ENCODE measurements around the gene TOPAZ1. TPM values are rescaled to one million over a fixed set of nuclear protein-coding genes. Genes with fewer than 3 reads are reported as not detected.

TOPAZ1 gene
- total and polyA plus RNA-seq, 2 of the 8 experiments (the other 6 are each of a cell fraction or from before 2014, with no cell fraction given), result not detected

DNA sequence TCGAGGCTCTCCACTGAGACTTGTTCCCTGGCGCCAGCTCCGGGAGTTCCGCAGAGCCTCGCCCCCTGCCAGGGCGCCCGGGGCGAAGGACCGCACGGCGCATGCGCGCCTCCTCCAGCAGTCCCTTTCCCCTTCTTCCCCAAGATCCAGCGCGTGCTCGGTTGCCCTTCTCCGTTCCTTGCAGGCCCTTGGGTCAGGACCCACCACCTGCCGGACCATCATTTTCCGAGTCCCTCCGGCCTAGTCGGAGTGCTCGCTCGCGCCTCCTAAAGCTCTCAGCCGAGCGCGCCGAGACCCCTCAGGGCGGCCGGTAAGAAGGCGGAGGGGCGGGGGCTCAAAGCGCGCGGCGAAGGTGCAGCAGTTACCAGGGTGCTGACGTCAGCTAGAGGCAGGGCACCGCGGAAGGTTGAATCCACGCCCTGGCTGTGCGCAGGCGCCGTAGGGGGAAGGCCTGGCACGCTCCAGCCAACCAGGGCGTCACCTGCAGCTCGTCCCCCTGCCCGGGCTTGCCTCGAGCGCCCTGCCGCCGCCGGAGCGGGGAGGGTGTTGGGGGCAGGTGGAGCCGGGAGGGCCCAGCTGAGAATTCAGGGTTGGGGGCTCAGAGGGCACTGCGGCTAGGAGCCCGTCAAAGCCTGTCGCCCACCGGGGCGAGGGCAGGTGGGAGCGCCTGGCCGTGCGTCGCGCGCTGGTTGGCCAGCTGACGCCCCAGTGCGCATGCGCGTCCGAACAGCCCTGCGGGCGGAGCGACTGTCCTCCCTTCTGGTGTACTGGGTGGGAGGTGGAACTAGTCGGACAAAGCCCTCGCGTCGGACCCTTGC lies 96.5 kb downstream of the TOPAZ1 start, which contains the start of gene TCAIM (continued):
- TF ChIP-seq KDM5A (IDR thresholded peaks at IDR 0.05; ENCODE audit: low read length) (no peak), EGR1 (IDR thresholded peaks at IDR 0.05; ENCODE audit: borderline replicate concordance, low read depth, low read length) (no peak), SP4 (IDR thresholded peaks at IDR 0.05; ENCODE audit: low read length) (peak; percentile 67; the same call in 1 of the 2 replicates), SIX5 (IDR thresholded peaks at IDR 0.05; ENCODE audit: low read depth, low read length) (no peak), RFX5 (IDR thresholded peaks at IDR 0.05; ENCODE audit: borderline replicate concordance, low read depth, low read length) (peak; percentile 43; the same call in 1 of the 2 replicates), GABPA (IDR thresholded peaks at IDR 0.05; ENCODE audit: borderline replicate concordance, insufficient read depth, low read length) (no peak), CBX8 (IDR thresholded peaks at IDR 0.05; ENCODE audit: borderline replicate concordance, low read depth, low read length) (no peak)

Data from H1 (cell line).